GM21737 (cell line): Measurements from ENCODE around the gene ITPKB.
"Not testable (repeated sequence)": the region's sequence is repeated elsewhere in the genome, so short reads cannot be mapped to it uniquely, and the experiment has no call there.

ENCODE experiments used
- ATAC-seq: cut with Tn5 transposase; IDR thresholded peaks from one replicate; pipeline ENCODE4 v1.9.1; 2021; ENCODE audit warnings: mild to moderate bottlenecking, moderate library complexity; ENCODE audit not compliant: unreplicated experiment

The ITPKB gene

DNA sequence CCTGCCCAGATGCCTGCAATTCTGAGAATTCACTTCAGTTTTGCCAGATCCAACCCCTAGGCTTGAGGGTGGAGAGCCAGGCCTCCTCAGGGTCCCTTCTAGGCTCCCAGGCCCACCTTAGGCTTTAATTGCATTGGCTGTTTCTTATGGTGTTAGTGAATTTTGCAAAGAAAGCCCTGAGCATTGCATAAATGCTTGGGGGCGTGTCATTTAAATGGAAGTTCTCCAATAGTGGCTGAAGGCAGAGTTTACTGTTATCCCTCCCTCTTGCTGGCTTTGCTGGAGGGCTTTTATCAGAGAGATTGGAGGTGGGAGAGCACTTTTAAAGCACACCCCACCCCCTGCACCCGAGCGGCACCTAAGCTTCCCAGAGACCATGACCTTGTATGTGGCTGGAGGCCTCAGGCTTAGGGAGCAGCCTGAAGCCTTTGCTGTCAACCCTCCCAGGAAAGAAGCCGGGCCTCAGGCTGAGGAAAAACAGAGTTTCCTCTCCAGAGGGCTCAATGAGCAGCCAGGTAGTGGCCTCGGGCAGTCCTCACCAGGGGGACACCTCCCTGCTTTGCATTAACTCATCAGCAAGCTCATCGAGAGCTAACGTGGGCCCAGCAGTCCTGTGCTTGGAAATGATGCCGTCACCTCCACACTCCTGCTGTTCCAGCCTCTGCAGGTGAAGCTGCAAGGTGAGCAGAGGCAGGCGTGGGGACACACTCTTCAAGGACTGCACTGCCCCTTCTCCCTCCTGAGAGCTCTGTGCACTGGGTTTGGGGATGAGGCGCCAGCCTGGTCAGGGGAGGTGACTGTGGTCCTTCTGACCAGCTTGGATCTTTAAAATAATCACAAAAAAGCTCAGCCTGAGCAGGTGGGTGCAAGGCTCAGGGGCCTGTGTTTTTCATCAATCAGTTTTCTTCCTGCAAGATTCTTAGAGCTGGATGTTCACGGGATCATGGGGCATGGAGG lies 132.5 kb downstream of the ITPKB start:
- no peak for ATAC-seq

GRCh38 chr1:226605318-226605950 lies 133.6 kb downstream of the ITPKB start:
- no peak for ATAC-seq

DNA sequence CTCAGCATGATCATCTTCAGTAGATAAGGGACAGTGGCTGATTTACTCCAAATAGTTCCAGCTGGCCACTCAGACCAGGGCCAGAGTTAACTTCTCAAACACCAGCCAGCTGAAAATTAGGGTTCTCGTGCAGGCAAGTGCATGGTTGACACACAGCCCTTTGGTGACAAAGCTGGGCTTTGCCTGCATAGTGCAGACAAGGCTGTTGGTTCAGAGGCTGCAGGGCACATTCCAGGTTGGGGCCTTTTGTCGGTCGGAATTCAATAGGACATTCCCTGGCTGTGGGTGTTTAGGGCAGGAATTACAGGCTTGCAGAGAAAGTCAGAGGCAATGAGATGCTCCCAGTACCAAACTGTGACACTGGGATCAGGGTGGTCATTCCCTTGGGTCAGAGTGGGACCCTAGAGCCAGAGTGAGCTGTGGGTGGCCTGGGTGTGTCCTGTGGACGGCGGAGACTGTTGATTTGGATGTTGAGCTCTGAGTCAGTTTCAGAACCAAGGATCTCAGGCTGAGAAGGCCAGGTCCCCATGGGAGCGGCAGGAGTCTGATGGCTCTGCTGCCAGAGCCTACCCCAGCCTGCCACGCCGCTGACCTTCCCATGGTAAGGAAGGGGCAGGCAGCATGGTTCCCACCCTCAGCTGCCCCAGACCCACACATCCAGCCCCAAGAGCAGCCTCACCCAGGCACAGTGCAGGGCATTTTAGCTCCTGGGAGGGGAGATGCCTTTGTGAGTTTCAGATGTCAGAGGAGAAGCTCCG lies 134.3 kb downstream of the ITPKB start:
- ATAC-seq, result no peak

- no peak for ATAC-seq
These were observed 135.1 kb downstream of the ITPKB start for GRCh38 chr1:226603858-226604559.

DNA sequence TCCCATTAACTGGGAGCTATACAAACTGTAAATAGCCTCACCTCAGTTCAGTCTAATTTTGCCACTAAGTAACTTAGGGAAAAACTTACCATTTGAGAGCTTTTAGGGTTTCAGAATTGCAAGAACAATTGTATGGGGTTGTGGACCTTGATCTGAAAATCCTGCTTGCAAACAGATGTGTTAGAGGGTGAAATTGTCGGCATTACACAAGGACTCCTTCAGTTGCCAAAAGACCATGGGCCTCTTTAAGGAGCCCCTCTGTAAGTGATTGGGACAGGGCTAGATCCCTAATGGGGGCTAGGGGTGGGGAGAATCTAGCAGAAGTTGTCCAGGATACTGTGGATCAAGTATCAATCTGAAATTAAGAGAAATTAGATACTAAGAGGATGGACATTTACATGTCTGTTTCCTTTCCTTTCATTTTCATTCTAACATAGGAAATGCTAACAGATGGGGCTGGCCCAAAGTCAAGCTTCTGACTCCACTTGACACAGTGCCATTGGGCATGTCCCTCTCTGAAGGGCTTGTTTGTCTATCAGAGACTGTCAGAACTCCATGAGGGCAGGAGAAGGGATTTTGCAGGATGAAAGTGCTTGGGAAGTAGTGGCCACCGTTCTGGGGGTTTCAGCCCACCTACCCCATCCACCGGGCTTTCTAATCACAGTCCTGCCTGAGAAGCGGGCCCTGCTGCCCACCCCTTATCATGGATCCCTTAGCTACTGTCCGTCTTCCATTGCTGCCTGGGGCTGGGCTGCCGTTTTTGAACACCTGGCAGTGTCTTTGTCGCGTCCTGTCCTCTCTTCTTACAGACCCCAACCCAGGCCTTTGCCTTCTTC lies 135.8 kb downstream of the ITPKB start:
- no peak for ATAC-seq

DNA sequence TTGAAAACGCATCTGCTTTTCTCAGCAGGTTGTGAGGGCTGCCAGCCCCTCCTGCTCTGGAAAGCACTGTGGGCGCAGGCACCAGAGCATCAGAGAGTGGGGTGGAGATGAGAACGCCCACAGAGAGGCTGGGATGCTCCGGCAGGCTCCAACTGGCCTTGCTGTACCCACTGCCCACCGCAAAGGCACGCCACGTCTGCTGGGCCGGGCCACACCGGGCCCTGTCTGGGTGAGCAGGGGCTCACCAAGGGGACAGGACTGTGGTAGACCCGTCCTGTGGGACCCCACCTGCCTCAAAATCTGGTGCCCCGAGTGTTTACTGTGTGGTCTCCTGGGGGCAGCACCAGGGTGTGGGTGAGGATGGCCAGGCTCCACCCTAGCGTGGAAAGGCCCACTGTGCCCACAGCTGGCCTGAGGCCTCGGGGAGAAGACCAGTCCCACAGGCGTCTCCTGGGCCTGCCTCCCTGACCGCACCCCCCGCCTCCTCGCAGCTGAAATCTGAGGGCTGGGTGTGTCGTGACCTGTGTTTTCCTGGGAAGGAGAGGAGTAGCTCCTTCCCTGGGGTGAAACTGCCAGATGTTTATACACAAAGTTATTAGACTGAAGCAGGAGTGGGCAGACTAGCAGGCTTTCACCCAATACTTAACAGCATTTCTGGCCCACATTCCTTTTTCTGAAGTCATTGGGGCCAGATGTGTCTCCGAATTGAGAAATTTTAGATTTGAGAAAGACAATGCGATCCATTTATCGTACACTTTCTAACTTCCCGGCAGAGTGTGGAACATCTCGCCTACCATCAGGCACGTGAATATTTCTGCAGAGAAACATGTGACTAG lies 136.7 kb downstream of the ITPKB start:
- ATAC-seq, result no peak

DNA sequence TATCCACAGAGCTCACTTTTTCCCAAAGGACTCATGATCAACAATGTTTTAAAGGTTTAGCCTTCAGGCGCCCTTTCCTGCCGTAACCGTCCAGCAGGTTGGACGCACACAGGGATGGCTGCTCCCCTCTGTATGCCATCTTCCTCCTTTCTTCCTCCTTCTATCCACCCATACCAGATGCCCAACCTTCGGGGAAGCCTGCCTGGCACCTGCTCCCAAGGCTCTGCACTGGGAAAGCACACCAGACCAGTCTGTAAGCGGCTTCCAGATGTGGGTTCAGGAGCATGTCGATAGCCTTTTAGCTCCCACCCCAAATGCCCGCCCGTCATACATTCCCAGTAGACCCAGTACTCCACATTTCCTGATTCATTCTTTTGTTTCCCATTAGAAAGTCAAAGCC lies 137.6 kb downstream of the ITPKB start:
- ATAC-seq, result no peak

DNA sequence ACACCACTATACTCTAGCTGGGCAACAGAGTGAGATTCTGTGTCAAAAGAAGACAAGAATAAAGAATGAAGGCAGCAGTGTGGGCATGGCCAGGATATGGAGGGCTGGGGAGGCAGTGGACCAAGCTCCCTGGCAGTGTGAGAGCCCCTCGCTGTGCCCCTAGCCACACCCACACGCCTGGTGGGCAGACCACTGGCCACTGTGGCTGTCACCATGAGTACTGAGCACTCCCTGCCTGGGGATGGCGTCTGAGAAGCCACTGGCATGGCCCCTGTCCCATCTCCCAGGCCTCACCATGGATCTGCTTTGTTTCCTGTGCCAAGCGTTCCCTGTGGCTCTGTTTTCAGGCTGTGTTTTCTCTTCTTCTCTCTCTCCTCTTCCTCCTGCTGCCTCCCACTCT lies 138.8 kb downstream of the ITPKB start:
- ATAC-seq, result no peak

GRCh38 chr1:226599636-226600238 lies 139.3 kb downstream of the ITPKB start:
- no peak for ATAC-seq

GRCh38 chr1:226598955-226599354 lies 140.1 kb downstream of the ITPKB start:
- ATAC-seq, result not testable (repeated sequence)

DNA sequence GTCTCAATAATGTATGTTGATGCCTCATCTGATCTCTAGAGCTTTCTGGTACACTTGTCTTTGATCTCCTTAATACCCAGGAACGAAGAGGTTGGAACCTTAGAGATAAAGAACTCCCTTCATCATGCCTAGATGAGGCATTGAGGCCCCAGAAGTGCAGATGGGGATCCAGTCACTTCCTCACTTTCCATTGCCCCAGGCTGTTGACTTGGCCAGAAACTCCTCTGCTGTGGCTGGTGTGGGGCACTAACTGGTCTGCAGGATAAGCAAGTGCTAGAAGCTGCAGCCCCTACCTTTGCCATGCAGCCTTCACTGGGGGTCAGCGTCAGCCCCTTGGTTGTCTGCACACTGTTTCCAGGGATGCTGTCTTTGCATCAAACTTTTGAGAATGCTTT lies 140.6 kb downstream of the ITPKB start:
- no peak for ATAC-seq

GRCh38 chr1:226597616-226598454 lies 141.2 kb downstream of the ITPKB start:
- ATAC-seq, result no peak

DNA sequence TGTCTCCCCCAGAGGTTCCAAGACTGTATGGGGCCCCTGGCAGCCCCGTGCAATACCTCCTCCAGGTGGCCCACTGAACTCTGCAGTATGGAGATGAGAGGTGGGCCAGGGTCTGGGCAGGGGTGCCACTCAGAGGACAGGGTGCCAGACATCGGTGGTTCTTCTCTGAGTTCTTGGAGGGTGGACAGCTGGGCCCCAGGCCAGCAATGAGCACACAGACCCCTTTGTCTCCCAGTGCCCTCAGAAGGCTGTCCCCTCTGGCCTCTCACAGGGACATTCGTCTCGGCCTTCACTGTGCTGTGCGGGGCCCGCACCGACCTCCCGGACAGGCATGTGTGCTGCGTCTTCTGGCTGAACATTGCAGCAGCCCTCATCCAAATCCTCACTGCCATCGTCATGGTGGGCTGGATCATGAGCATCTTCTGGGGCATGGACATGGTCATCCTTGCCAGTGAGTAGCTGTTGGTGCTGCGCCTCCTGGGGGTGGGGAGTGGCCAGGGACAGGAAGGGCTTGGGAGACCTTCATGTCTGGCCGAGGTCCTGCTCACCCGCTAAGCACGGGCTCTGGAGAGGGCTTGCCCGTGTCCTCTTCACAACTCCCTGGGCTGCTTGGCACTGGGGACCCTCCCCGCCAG lies 142.4 kb downstream of the ITPKB start:
- ATAC-seq, result no peak

- ATAC-seq, result no peak
These were observed 145.5 kb downstream of the ITPKB start for GRCh38 chr1:226593541-226593940.

DNA sequence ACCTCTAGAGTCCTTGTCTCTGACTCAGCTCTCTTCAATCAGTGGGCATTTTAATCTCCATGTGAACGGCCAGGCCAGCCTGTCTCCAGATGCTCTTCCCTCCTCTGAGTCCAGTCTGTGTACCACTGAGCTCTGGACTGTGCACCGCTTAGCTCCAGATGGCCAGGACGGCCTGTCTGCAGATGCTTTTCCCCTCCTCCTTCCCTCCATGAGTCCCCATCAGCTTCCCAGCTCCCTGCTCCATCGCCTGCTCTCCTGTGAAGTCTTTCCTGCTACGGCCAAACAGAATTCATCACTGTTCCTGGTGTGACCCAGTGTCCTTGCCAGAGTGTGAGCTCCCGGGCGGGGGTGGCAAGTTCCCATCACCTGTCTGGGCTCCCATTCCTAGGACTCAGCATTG lies 148.5 kb downstream of the ITPKB start:
- ATAC-seq, result no peak

DNA sequence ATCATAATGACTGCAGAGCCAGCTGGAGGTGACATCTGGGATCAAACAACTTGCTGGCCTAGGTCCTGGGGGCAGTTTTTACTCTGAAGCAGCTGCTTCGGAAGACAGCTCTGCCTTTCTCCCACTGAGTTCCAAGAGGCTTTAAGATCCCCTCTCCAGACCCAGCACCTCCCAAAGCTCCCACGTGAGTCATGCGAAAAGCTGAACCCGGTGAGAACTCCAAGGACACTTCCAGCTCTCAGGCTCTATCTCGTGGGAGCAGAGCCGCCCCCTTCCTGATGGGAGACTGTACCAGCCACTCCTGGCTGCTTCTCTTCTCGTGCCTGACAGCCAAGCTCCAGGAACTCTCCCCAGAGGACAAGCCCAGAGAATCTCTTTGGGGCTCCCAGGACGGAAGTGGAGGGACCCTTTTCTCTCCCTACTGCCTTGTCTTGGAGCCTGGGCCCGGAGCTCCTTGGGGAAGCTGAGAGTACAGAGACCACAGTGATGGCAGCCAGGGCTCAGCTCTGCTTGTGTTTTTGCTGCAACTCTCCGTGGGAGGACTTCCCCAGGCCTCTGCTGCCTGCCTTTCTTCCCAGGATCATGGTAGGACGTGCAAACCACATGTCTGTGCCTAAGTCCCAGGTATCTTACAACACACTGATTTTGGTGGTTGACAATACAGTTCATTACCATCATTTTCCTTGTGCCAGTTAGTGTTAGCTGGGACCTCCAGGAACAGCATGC lies 149.9 kb downstream of the ITPKB start:
- ATAC-seq, result no peak

- no peak for ATAC-seq
These were observed 150.6 kb downstream of the ITPKB start for GRCh38 chr1:226588484-226588883.
